K562 (cell line): ENCODE measurements around the gene VIT. TPM values are rescaled to one million over a fixed set of nuclear protein-coding genes. Genes with fewer than 3 reads are reported as not detected.

ENCODE experiments used
- ATAC-seq: fragments of 200-7000 bp; cut with Tn5 transposase; 3 replicates; pipeline ENCODE4 v1.9.1; 2020; ENCODE audit warnings: moderate library complexity
- BruUV-seq: library from RNA; stranded (reverse); fragments of 400-500 nt; replicated peaks from 2 replicates; lab custom pipeline; 2021; lab: Mats Ljungman, UMichigan
- CTCF ChIA-PET: fragments of 300-600 bp; formaldehyde crosslinking; extraction: SDS; loops from one replicate; lab custom pipeline; 2021; ENCODE audit warnings: low intra/inter-chr PET ratio; lab: Yijun Ruan, JAX
- POLR2A ChIA-PET: fragments of 300-600, 350-650 bp; sonication (Branson Sonifier 250); formaldehyde crosslinking; extraction: SDS; loops from one replicate; lab custom pipeline; 2021; ENCODE audit warnings: antibody characterized with exemption, inconsistent platforms; lab: Yijun Ruan, JAX
- DNase-seq, 4 experiments: peaks; one replicate each; pipeline versions ENCODE4 v3.0.0 to v3.0.0-alpha.2; 2011 to 2018; ENCODE audit warnings: low spot score in 3 of 4, mixed read lengths in 3 of 4; ENCODE audit errors: extremely low read depth in 1 of 4
- FAIRE-seq: peaks from 2 replicates; lab custom pipeline; 2011; peaks lifted over from hg19 to GRCh38; lab: Jason Lieb, UNC
- H2AFZ ChIP-seq: 2 replicates; pipeline ENCODE4 v1.6.0; 2011; ENCODE audit warnings: low read depth, low read length, control low read depth, inconsistent platforms
- H3K27ac ChIP-seq: fragments of 200-600 bp; 3 replicates; pipeline ENCODE4 v1.8.0; 2011; ENCODE audit warnings: low read depth, mild to moderate bottlenecking, control low read depth, inconsistent platforms, low read length, moderate library complexity, mixed read lengths; ENCODE audit errors: extremely low read depth
- H3K27me3 ChIP-seq, 2 experiments: fragments of 300-600 bp in 1 of 2; 2 replicates in 1 of 2; 3 replicates in 1 of 2; pipeline versions ENCODE4 v1.6.0 to v1.8.0; 2011; ENCODE audit warnings: inconsistent platforms in 2 of 2, low read length in 2 of 2, mild to moderate bottlenecking in 1 of 2, mixed read lengths in 1 of 2, moderate library complexity in 1 of 2; ENCODE audit not compliant: control insufficient read depth in 2 of 2, insufficient read depth in 2 of 2
- H3K36me3 ChIP-seq: fragments of 300-600 bp; 3 replicates; pipeline ENCODE4 v1.8.0; 2011; ENCODE audit warnings: mild to moderate bottlenecking, low read length, inconsistent platforms; ENCODE audit not compliant: control insufficient read depth, insufficient read depth
- H3K4me1 ChIP-seq, 2 experiments: fragments of 200-600 bp in 1 of 2; replicated peaks in 1 of 2; 2 replicates in 1 of 2; 3 replicates in 1 of 2; pipeline versions ENCODE4 v1.5.1 to v1.8.0; 2011; ENCODE audit warnings: inconsistent platforms in 2 of 2, low read length in 2 of 2, mild to moderate bottlenecking in 1 of 2, mixed read lengths in 1 of 2, moderate library complexity in 1 of 2; ENCODE audit not compliant: control insufficient read depth in 2 of 2, insufficient read depth in 2 of 2
- H3K4me2 ChIP-seq: 2 replicates; pipeline ENCODE4 v1.6.1; 2011; ENCODE audit warnings: low read length, control low read depth, inconsistent platforms, mixed read lengths; ENCODE audit not compliant: insufficient read depth
- H3K4me3 ChIP-seq: fragments of 200-600 bp; sonication (generic), shearing (Covaris generic); 2 replicates; pipeline ENCODE4 v1.5.1; 2016; ENCODE audit warnings: control low read depth, inconsistent platforms
- H3K79me2 ChIP-seq: fragments of 200-600 bp; 3 replicates; pipeline ENCODE4 v1.8.0; 2011; ENCODE audit warnings: low read length, inconsistent platforms; ENCODE audit not compliant: control insufficient read depth, insufficient read depth
- H3K9ac ChIP-seq, 2 experiments: 2 replicates each; pipeline versions ENCODE4 v1.6.0 to v1.6.1; 2011; ENCODE audit warnings: low read depth in 2 of 2, low read length in 2 of 2, control low read depth in 1 of 2, inconsistent platforms in 1 of 2, mild to moderate bottlenecking in 1 of 2, mixed read lengths in 1 of 2; ENCODE audit not compliant: insufficient read depth in 1 of 2
- H3K9me1 ChIP-seq: one replicate; pipeline ENCODE4 v1.6.0; 2011; ENCODE audit warnings: inconsistent platforms, mild to moderate bottlenecking, low read length, moderate library complexity; ENCODE audit not compliant: control insufficient read depth, insufficient read depth
- H3K9me3 ChIP-seq: replicated peaks from 2 replicates; pipeline ENCODE4 v1.5.1; 2011; ENCODE audit warnings: low read depth, low read length, inconsistent platforms; ENCODE audit not compliant: control insufficient read depth, insufficient read depth
- H4K20me1 ChIP-seq: replicated peaks from 2 replicates; pipeline ENCODE4 v1.6.1; 2011; ENCODE audit warnings: low read length, inconsistent platforms, mixed read lengths; ENCODE audit not compliant: control insufficient read depth, insufficient read depth
- CBFA2T3 ChIP-seq: fragments of 450-650 bp; IDR thresholded peaks from 2 replicates; pipeline ENCODE4 v1.6.1; 2017
- MBD1 ChIP-seq: fragments of 250-450 bp; sonication (Bioruptor Pico); IDR thresholded peaks from 2 replicates; pipeline ENCODE4 v1.8.0; 2022; ENCODE audit warnings: inconsistent platforms
- MXI1 ChIP-seq: IDR thresholded peaks from 2 replicates; pipeline ENCODE4 v1.6.1; 2011; ENCODE audit warnings: low read depth, mild to moderate bottlenecking, improper control_type of control experiment, low read length
- NELFE ChIP-seq: IDR thresholded peaks from 2 replicates; pipeline ENCODE4 v1.6.1; 2011; ENCODE audit warnings: mild to moderate bottlenecking; ENCODE audit not compliant: insufficient read depth, insufficient read length
- WGBS: fragments of 100-300 bp; shearing (Covaris generic); methylation state at CpG from one replicate; pipeline ENCODE4 v1.1.6; 2016; ENCODE audit warnings: low coverage, mixed read lengths; ENCODE audit not compliant: insufficient coverage; ENCODE audit errors: missing lambda C conversion rate; 5-methylcytosine and 5-hydroxymethylcytosine counted together
- in situ Hi-C: fragments of 300-500 bp; cut with MboI; formaldehyde crosslinking; loops from 4 replicates; pipeline ENCODE4 v1.15.0; 2018; ENCODE audit warnings: inconsistent platforms, mixed read lengths
- intact Hi-C: fragments of 100-400 bp; cut with micrococcal nuclease; formaldehyde crosslinking; loops from 2 replicates; pipeline ENCODE4 v1.14.2; 2022
- polyA plus RNA-seq, 8 experiments: library from polyadenylated mRNA; depleted of rRNA in 4 of 8; stranded (reverse) in 5 of 8; unstranded in 3 of 8; fragments of >200 nt; fragmentation: Nextera tagmentation in 2 of 8; fragmentation: Illumina TruSeq in 1 of 8; extraction: Ambion mirVana in 2 of 8; extraction: Trizol in 1 of 8; gene quantifications; 2 replicates each; pipeline versions ENCODE4 v1.2.1 to v1.2.3, GENCODE V29; 2011 to 2014; ENCODE audit warnings: inconsistent platforms in 1 of 8, missing spikeins in 1 of 8
- total RNA-seq, 7 experiments: library from RNA; depleted of rRNA in 6 of 7; stranded (reverse); fragments of >200 nt in 6 of 7; fragmentation: Illumina TruSeq in 2 of 7; extraction: Trizol in 2 of 7; gene quantifications; 2 replicates each; pipeline versions ENCODE4 v1.2.1 to v1.2.3, GENCODE V29; 2011 to 2021; ENCODE audit warnings: low replicate concordance in 1 of 7
- TF ChIP-seq, protein P1 (sequence below): sonication (generic); formaldehyde crosslinking; IDR thresholded peaks from 2 replicates; pipeline ENCODE4 v1.8.0; 2022; ENCODE audit warnings: missing genetic modification reagents, mild to moderate bottlenecking, borderline replicate concordance
- TF ChIP-seq, protein P2 (sequence below): fragments of 450-650 bp; IDR thresholded peaks from 2 replicates; pipeline ENCODE4 v1.6.1; 2017; ENCODE audit warnings: antibody characterized with exemption

VIT gene
- total and polyA plus RNA-seq, 9 of the 15 experiments (the other 6 are each of a cell fraction or from before 2014, with no cell fraction given), result not detected

- ChIA-PET POLR2A (no interaction called here), CTCF (no interaction called here)
- Histone ChIP-seq H3K9me3 (no peaks in the 10 kb centered on the region), H4K20me1 (no peaks in the 10 kb centered on the region), H3K27ac (no peak overlapping the region), H3K9me1 (no peaks in the 10 kb centered on the region), H2AFZ (no peak overlapping the region), H3K27me3 (no peaks in the 10 kb centered on the region; a peak in 4 of 5 replicates), H3K79me2 (no peaks in the 10 kb centered on the region), H3K4me3 (no peak overlapping the region), H3K9ac (no peak overlapping the region), H3K36me3 (no peaks in the 10 kb centered on the region), H3K4me1 (no peaks in the 10 kb centered on the region), H3K4me2 (no peak overlapping the region)
- DNase-seq, result no peak
- BruUV-seq, result no TSS peak
- WGBS, result 0% methylated on average over 5 of the region's 5 CpGs
- intact Hi-C loops (no loop called here), in situ Hi-C loops (no loop called here)
- no peak for ATAC-seq
- no peak for FAIRE-seq
- no peak for TF ChIP-seq NELFE
- no peak for TF ChIP-seq MBD1 (CRISPR knock-in tag)
- TF ChIP-seq CBFA2T3, result no peak
- TF ChIP-seq, protein P1, sequence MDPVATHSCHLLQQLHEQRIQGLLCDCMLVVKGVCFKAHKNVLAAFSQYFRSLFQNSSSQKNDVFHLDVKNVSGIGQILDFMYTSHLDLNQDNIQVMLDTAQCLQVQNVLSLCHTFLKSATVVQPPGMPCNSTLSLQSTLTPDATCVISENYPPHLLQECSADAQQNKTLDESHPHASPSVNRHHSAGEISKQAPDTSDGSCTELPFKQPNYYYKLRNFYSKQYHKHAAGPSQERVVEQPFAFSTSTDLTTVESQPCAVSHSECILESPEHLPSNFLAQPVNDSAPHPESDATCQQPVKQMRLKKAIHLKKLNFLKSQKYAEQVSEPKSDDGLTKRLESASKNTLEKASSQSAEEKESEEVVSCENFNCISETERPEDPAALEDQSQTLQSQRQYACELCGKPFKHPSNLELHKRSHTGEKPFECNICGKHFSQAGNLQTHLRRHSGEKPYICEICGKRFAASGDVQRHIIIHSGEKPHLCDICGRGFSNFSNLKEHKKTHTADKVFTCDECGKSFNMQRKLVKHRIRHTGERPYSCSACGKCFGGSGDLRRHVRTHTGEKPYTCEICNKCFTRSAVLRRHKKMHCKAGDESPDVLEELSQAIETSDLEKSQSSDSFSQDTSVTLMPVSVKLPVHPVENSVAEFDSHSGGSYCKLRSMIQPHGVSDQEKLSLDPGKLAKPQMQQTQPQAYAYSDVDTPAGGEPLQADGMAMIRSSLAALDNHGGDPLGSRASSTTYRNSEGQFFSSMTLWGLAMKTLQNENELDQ, result no peak
- TF ChIP-seq, protein P2, sequence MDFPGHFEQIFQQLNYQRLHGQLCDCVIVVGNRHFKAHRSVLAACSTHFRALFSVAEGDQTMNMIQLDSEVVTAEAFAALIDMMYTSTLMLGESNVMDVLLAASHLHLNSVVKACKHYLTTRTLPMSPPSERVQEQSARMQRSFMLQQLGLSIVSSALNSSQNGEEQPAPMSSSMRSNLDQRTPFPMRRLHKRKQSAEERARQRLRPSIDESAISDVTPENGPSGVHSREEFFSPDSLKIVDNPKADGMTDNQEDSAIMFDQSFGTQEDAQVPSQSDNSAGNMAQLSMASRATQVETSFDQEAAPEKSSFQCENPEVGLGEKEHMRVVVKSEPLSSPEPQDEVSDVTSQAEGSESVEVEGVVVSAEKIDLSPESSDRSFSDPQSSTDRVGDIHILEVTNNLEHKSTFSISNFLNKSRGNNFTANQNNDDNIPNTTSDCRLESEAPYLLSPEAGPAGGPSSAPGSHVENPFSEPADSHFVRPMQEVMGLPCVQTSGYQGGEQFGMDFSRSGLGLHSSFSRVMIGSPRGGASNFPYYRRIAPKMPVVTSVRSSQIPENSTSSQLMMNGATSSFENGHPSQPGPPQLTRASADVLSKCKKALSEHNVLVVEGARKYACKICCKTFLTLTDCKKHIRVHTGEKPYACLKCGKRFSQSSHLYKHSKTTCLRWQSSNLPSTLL, result no peak
- no peak for TF ChIP-seq MXI1
These were observed 4.9 kb downstream of the VIT start for GRCh38 chr2:36701391-36701795.
